Activated T-cell treated with anti-CD3 and anti-CD28 coated beads, Interleukin-2, amount 50 U/mL, for 4 hours (primary cell): ENCODE measurements around the gene CHN2. TPM values are rescaled to one million over a fixed set of nuclear protein-coding genes. Genes with fewer than 3 reads are reported as not detected.

Source experiments
- ATAC-seq, 2 donors: fragments of 200-7000 bp; cut with Tn5 transposase; one replicate each; pipeline ENCODE4 v1.10.0; 2021
- DNase-seq: peaks from one replicate; pipeline ENCODE4 v3.0.0-alpha.2; 2020
- H3K27me3 Mint-ChIP-seq: one replicate; pipeline ENCODE4 v1.8.0; 2021; ENCODE audit warnings: low read depth, mixed read lengths
- H3K36me3 Mint-ChIP-seq: one replicate; pipeline ENCODE4 v1.8.0; 2022; ENCODE audit warnings: mixed read lengths; ENCODE audit not compliant: insufficient read depth
- H3K4me1 Mint-ChIP-seq: one replicate; pipeline ENCODE4 v1.8.0; 2021; ENCODE audit warnings: low read depth, mixed read lengths
- H3K4me3 Mint-ChIP-seq: one replicate; pipeline ENCODE4 v1.8.0; 2021; ENCODE audit warnings: mild to moderate bottlenecking, moderate library complexity, mixed read lengths
- H3K9me3 Mint-ChIP-seq: one replicate; pipeline ENCODE4 v1.8.0; 2021; ENCODE audit warnings: mixed read lengths
- total RNA-seq, 3 donors: library from RNA; stranded (reverse); gene quantifications; one replicate each; pipeline ENCODE4 v1.2.1, GENCODE V29; 2021

CHN2 gene
- total RNA-seq, 3 donors from 2014 or later: 1.1 to 1.5 (median 1.4) TPM

DNA sequence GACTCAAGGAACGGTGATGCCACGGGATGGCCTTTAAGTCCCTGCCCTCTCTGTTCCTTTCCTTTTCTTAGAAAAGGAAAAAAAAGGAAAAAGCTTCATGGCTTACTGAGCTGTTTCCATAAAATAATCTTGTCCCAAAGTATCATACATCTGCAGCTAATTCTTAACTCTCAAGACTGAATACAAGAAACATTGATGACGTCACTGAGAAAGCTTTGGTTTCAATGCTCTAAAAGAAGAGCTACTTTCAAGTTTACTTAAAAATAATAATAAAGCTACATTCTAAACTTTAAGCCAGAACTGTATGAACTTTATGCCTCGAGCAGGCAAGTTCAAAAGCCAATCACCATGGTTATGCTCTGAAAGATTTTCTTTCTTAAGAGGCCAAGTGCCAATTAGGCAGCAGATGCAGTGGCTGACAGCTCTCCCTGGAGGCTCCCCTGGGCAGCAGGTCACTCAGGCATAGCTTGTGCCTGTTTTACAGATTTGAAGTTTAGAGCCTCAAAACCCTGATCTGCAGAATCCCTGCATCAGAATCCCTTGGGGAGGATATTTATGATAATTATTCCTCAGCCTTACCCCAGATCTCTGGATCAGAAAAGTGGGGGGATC lies 165.0 kb downstream of the CHN2 start:
- DNase-seq (no peak), ATAC-seq (no peak)
- no peak overlapping the region for H3K4me3 Mint-ChIP-seq
- no peaks in the 10 kb centered on the region for H3K4me1 Mint-ChIP-seq
- H3K9me3 Mint-ChIP-seq: no peaks in the 10 kb centered on the region
- no peaks in the 10 kb centered on the region for H3K27me3 Mint-ChIP-seq
- H3K36me3 Mint-ChIP-seq: no peaks in the 10 kb centered on the region

- ATAC-seq (no peak), DNase-seq (no peak)
- Mint-ChIP-seq H3K4me3 (no peak overlapping the region), H3K27me3 (no peaks in the 10 kb centered on the region), H3K36me3 (no peaks in the 10 kb centered on the region), H3K4me1 (no peaks in the 10 kb centered on the region), H3K9me3 (no peaks in the 10 kb centered on the region)
Measured at GRCh38 chr7:29360633-29361625, 166.4 kb downstream of the CHN2 start.

DNA sequence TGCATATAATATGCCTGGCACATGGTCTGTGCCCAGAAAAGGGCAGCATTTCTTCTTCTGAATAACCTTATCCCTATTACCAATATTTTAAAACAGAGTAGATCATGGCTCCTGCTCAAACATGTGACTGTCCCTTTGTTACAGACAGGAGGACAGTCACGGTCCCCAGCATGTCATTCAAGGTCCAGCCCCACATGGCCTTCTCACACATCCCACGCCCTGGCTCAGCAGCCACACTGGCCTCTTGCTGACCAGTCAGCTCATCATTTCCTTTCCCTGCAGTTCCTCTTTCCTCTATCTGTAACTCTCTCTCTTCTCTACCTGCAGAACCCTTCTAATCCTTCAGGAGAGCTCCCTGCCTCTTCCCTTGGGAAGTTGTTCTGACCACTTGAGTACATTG lies 167.8 kb downstream of the CHN2 start:
- H3K4me3 Mint-ChIP-seq: no peak overlapping the region
- DNase-seq (no peak), ATAC-seq (no peak)
- H3K36me3 Mint-ChIP-seq: no peaks in the 10 kb centered on the region
- H3K9me3 Mint-ChIP-seq: no peaks in the 10 kb centered on the region
- no peaks in the 10 kb centered on the region for H3K4me1 Mint-ChIP-seq
- no peaks in the 10 kb centered on the region for H3K27me3 Mint-ChIP-seq

DNA sequence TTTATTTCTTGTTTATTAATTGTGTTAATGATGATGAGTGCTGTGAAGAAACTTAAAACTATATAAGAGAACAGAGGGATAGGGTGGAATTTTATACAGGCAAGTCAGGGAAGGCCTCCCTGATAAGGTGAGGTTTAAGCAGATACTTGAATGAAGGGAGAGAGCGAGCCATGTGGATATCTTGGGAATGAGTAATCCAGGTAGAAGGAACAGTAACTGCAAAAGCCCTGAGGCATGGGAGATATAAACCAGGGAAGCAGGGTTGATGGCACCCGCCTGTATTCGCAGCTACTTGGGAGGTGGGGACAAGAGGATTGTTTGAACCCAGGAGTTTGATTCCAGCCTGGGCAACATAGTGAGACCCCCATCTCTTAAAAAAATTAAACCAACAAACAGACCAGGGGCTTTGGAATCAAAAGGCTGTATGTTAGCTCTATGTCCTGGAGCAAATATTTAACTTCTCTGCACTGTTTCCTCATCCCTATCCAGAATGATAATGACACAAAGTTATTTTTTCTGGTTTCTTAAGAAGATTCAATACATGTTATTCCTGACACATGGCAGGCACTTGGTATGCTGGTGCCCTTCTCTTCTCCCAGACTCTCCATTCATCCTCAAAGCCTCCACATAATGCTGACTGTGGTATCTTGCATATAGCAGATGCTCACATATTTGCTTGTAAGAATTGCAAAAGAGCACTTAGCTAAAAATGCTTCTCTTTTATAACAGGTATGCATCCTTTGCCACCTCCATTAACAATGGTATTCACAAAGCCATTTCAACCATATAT lies 169.3 kb downstream of the CHN2 start:
- Mint-ChIP-seq H3K27me3 (no peaks in the 10 kb centered on the region), H3K36me3 (no peaks in the 10 kb centered on the region), H3K9me3 (no peaks in the 10 kb centered on the region), H3K4me1 (no peaks in the 10 kb centered on the region), H3K4me3 (no peak overlapping the region)
- DNase-seq (no peak), ATAC-seq (no peak)

DNA sequence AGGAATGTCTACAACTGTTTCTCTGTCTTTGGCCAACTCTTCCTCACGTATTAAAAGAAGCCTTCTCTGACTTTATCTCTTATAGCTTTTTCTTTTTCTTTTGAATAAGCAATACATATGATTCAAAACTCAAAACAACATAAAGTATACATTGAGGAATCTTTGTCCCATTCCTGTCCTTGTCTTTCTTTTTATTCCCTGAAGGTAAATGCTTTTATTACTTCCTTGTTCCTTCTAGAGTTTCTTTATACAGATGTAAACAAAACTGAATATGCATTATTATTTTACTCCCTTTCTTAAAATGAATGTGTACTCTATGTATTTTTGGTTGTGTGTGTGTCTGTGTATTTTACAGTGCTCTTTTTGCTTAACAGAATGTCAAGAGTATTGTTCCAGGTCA lies 170.1 kb downstream of the CHN2 start:
- no peaks in the 10 kb centered on the region for H3K27me3 Mint-ChIP-seq
- no peaks in the 10 kb centered on the region for H3K9me3 Mint-ChIP-seq
- ATAC-seq (no peak), DNase-seq (no peak)
- H3K36me3 Mint-ChIP-seq: no peaks in the 10 kb centered on the region
- no peaks in the 10 kb centered on the region for H3K4me1 Mint-ChIP-seq
- no peak overlapping the region for H3K4me3 Mint-ChIP-seq

GRCh38 chr7:29365423-29365822 lies 170.8 kb downstream of the CHN2 start:
- H3K36me3 Mint-ChIP-seq: no peaks in the 10 kb centered on the region
- no peak for ATAC-seq
- no peak overlapping the region for H3K4me3 Mint-ChIP-seq
- H3K4me1 Mint-ChIP-seq: no peaks in the 10 kb centered on the region
- DNase-seq: no peak
- H3K9me3 Mint-ChIP-seq: no peaks in the 10 kb centered on the region
- H3K27me3 Mint-ChIP-seq: no peaks in the 10 kb centered on the region

GRCh38 chr7:29367784-29368183 lies 173.2 kb downstream of the CHN2 start:
- no peaks in the 10 kb centered on the region for H3K9me3 Mint-ChIP-seq
- H3K4me3 Mint-ChIP-seq: no peak overlapping the region
- H3K27me3 Mint-ChIP-seq: no peaks in the 10 kb centered on the region
- DNase-seq (no peak), ATAC-seq (no peak)
- peaks cover 2% of the 10 kb centered on the region for H3K36me3 Mint-ChIP-seq
- H3K4me1 Mint-ChIP-seq: no peaks in the 10 kb centered on the region

GRCh38 chr7:29369909-29370488 lies 175.4 kb downstream of the CHN2 start:
- Mint-ChIP-seq H3K4me3 (no peak overlapping the region), H3K36me3 (peaks cover 2% of the 10 kb centered on the region), H3K27me3 (no peaks in the 10 kb centered on the region), H3K4me1 (no peaks in the 10 kb centered on the region), H3K9me3 (no peaks in the 10 kb centered on the region)
- DNase-seq: no peak
- ATAC-seq: no peak

GRCh38 chr7:29370531-29371314 lies 176.1 kb downstream of the CHN2 start:
- Mint-ChIP-seq H3K36me3 (peaks cover 2% of the 10 kb centered on the region), H3K27me3 (no peaks in the 10 kb centered on the region), H3K4me1 (no peaks in the 10 kb centered on the region), H3K9me3 (no peaks in the 10 kb centered on the region), H3K4me3 (no peak overlapping the region)
- DNase-seq: no peak
- ATAC-seq: peak; percentile 18 to 23

DNA sequence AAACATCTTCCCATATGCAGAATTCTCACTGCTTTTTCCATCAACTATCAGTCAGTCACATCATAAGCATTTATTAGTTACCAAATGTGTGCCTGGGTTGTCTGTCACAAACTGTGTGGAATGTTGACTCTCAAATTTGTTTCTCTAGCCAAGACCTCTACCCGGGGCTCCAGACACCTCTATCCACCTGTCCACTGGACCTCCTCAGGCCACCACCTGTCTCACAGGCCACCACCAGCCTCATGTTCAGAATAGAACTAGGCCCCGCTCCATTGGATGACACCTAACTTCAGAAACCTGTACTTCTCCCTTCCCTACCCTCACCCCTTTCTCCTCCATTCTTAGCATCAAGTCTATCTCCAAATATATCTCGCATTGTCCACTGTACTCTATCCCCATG lies 176.9 kb downstream of the CHN2 start:
- Mint-ChIP-seq H3K27me3 (no peaks in the 10 kb centered on the region), H3K36me3 (peaks cover 2% of the 10 kb centered on the region), H3K9me3 (no peaks in the 10 kb centered on the region), H3K4me1 (no peaks in the 10 kb centered on the region), H3K4me3 (no peak overlapping the region)
- ATAC-seq (no peak), DNase-seq (no peak)

DNA sequence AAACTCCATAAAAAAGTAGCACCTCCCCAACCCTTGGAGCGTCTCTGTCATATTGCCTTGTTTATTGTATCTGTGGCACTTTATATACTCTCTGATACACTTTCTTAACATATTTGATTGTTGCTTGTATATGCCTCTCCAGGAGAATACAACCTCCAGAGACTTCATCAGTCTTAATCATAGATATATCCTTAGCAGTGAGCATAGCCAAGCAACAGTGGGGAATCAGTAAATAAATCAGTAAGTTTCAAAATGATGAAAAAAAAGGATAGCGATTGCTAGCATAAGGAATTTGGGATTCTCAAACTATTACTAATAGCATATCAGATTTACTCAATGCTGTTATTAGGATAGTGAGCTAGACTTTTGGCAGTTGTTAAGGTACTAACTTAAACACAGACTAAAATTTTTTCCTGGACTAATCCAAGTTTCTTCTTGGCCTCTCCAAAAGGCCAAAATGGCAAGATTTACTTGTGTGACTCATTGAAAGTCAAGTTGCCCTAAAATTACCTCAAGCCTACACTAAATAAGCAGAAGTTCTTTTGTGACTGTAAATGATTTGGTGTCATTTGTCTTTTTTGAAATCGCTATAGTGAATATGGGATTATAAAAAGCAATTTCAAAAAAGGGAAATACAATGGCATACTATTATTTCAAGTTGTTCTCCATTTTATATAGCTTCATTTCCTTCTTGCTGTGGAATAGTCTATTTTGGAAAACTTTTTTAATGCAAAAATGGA lies 177.9 kb downstream of the CHN2 start:
- Mint-ChIP-seq H3K27me3 (no peaks in the 10 kb centered on the region), H3K4me1 (no peaks in the 10 kb centered on the region), H3K4me3 (no peak overlapping the region), H3K36me3 (peaks cover 2% of the 10 kb centered on the region), H3K9me3 (no peaks in the 10 kb centered on the region)
- ATAC-seq (no peak), DNase-seq (no peak)

DNA sequence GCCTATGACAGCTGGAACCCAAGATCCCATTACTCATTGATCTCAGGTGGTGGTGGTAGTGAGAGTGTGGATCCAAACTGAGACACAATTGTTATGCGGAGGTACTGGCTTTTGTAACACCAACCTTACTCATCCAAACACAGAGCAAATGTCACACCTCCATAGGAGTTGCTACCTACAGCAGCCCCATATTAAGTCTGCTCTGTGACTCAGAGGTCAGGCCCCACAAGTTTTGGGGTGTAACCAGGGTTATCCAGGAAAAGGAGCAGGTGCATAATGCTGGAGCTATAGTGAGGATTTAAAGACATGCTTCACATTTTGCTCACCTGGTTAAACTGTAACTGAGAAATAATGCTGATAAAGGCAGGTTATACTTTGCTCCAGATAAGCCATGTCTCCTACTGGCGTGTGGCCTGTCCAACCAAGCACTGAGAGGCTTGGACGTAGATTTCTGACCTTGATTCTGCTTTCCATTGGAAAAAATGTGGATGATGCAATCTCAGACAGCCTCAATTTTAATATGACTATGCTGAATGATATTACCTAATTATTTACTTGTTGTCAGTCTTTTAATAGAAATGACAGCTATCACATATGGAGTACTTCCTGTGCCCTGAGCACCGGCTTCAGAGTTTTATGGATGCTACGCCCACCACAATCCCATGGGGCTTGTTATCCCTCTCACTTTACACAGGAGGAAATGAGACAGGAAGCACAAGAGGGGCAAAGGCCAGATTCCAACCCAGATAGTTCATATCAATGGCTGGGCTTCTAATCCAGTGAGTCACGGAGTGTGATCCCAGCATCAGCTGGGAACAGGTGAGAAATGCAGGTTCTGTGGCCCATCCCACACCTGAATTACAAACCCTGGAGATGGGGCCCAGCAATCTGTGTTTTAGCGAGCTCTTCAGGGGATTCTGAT lies 181.3 kb downstream of the CHN2 start:
- Mint-ChIP-seq H3K9me3 (no peaks in the 10 kb centered on the region), H3K4me1 (no peaks in the 10 kb centered on the region), H3K27me3 (peaks cover 3% of the 10 kb centered on the region), H3K4me3 (no peak overlapping the region), H3K36me3 (peaks cover 2% of the 10 kb centered on the region)
- DNase-seq (no peak), ATAC-seq (no peak)
